Measurements from ENCODE around the gene TMEM132D. TPM values are rescaled to one million over a fixed set of nuclear protein-coding genes. Genes with fewer than 3 reads are reported as not detected.

The TMEM132D gene
- total RNA-seq, 2 donors from 2014 or later: 4.4 to 14.2 TPM

GRCh38 chr12:129704232-129704830, 199.5 kb downstream of the TMEM132D start:
- H3K27ac ChIP-seq (ENCODE audit: low read depth, low read length): no peak overlapping the region
- H3K4me3 ChIP-seq (ENCODE audit: low read length): no peak overlapping the region
- Mint-ChIP-seq H3K27me3 (ENCODE audit: insufficient read depth) (no peaks in the 10 kb centered on the region), H3K4me3 (no peak overlapping the region), H3K9me3 (peaks cover 30% of the 10 kb centered on the region), H3K27ac (no peak overlapping the region), H3K36me3 (ENCODE audit: low read depth) (peaks cover 33% of the 10 kb centered on the region), H3K4me1 (peaks cover 3% of the 10 kb centered on the region)
- no peaks in the 10 kb centered on the region for H3K36me3 ChIP-seq (ENCODE audit: control insufficient read depth, insufficient read depth, low read length)
- no peaks in the 10 kb centered on the region for H3K4me1 ChIP-seq (ENCODE audit: control insufficient read depth, insufficient read depth, low read length)
- H3K9ac ChIP-seq (ENCODE audit: extremely low read depth, low read length, poor library complexity, severe bottlenecking): no peak overlapping the region
- DNase-seq: peak; percentile 68
- peak; percentile 57 for TF ChIP-seq CTCF (conservative IDR thresholded peaks at IDR 0.05)
- H3K27me3 ChIP-seq (ENCODE audit: control insufficient read depth, insufficient read depth, low read length, poor library complexity, severe bottlenecking): no peaks in the 10 kb centered on the region
- WGBS, 2 experiments (ENCODE audit: insufficient coverage in 1 of 2, insufficient read length in 1 of 2): 92 to 96% methylated on average over 4 to 11 of the region's 11 CpGs
- H3K9me3 ChIP-seq (ENCODE audit: control insufficient read depth, low read length): peaks cover 16% of the 10 kb centered on the region

GRCh38 chr12:129701631-129702101, 202.2 kb downstream of the TMEM132D start:
- H3K4me3 Mint-ChIP-seq: no peak overlapping the region
- no peaks in the 10 kb centered on the region for H3K4me1 ChIP-seq (ENCODE audit: control insufficient read depth, insufficient read depth, low read length)
- TF ChIP-seq CTCF (conservative IDR thresholded peaks at IDR 0.05): no peak
- no peak overlapping the region for H3K27ac Mint-ChIP-seq
- H3K9ac ChIP-seq (ENCODE audit: extremely low read depth, low read length, poor library complexity, severe bottlenecking): no peak overlapping the region
- H3K4me3 ChIP-seq (ENCODE audit: low read length): no peak overlapping the region
- H3K36me3 Mint-ChIP-seq (ENCODE audit: low read depth): peaks cover 27% of the 10 kb centered on the region
- H3K27me3 ChIP-seq (ENCODE audit: control insufficient read depth, insufficient read depth, low read length, poor library complexity, severe bottlenecking): no peaks in the 10 kb centered on the region
- H3K36me3 ChIP-seq (ENCODE audit: control insufficient read depth, insufficient read depth, low read length): no peaks in the 10 kb centered on the region
- DNase-seq: no peak
- H3K9me3 ChIP-seq (ENCODE audit: control insufficient read depth, low read length): peaks cover 13% of the 10 kb centered on the region
- WGBS, 2 experiments (ENCODE audit: insufficient coverage in 1 of 2, insufficient read length in 1 of 2): 88 to 91% methylated on average over 9 of the region's 9 CpGs
- H3K9me3 Mint-ChIP-seq: peaks cover 10% of the 10 kb centered on the region
- no peak overlapping the region for H3K27ac ChIP-seq (ENCODE audit: low read depth, low read length)
- H3K4me1 Mint-ChIP-seq: peaks cover 7% of the 10 kb centered on the region
- H3K27me3 Mint-ChIP-seq (ENCODE audit: insufficient read depth): no peaks in the 10 kb centered on the region

GRCh38 chr12:129700036-129700435, 203.8 kb downstream of the TMEM132D start:
- H3K36me3 ChIP-seq (ENCODE audit: control insufficient read depth, insufficient read depth, low read length): no peaks in the 10 kb centered on the region
- Mint-ChIP-seq H3K36me3 (ENCODE audit: low read depth) (peaks cover 27% of the 10 kb centered on the region), H3K4me3 (no peak overlapping the region), H3K27ac (no peak overlapping the region), H3K4me1 (peaks cover 13% of the 10 kb centered on the region), H3K9me3 (no peaks in the 10 kb centered on the region), H3K27me3 (ENCODE audit: insufficient read depth) (no peaks in the 10 kb centered on the region)
- H3K9me3 ChIP-seq (ENCODE audit: control insufficient read depth, low read length): no peaks in the 10 kb centered on the region
- no peaks in the 10 kb centered on the region for H3K27me3 ChIP-seq (ENCODE audit: control insufficient read depth, insufficient read depth, low read length, poor library complexity, severe bottlenecking)
- no peak overlapping the region for H3K9ac ChIP-seq (ENCODE audit: extremely low read depth, low read length, poor library complexity, severe bottlenecking)
- no peak for DNase-seq
- H3K4me1 ChIP-seq (ENCODE audit: control insufficient read depth, insufficient read depth, low read length): no peaks in the 10 kb centered on the region
- no peak for TF ChIP-seq CTCF (conservative IDR thresholded peaks at IDR 0.05)
- H3K4me3 ChIP-seq (ENCODE audit: low read length): no peak overlapping the region
- WGBS, 2 experiments (ENCODE audit: insufficient coverage in 1 of 2, insufficient read length in 1 of 2): 88 to 95% methylated on average over 19 to 22 of the region's 22 CpGs
- no peak overlapping the region for H3K27ac ChIP-seq (ENCODE audit: low read depth, low read length)
